ENCODE data around the gene SMIM12. TPM values are rescaled to one million over a fixed set of nuclear protein-coding genes. Genes with fewer than 3 reads are reported as not detected.

The SMIM12 gene
- total and polyA plus RNA-seq, 7 donors: 18.0 to 63.1 (median 25.3) TPM

DNA sequence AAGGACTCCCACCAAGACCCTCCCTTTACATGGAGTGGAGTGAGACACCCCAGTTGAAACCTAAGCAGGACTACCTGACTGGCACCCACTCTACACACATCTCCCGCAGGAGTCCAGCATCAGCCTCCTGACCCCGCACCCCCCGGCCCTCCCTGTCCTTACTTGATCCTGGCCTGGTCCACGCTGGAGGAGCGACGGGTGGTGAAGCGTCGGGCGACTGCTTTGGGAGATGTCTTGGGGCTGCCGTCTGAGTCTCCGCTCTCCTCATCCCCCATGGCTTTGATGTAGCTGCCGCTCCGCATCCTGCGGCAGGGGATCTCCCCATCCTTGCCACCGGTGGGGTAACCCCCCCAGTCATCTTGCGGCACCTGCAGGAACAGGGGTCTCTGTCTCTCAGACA is 40.4 kb upstream of the SMIM12 start:
- 93 to 95% methylated on average over 16 of the region's 16 CpGs for WGBS, 2 donors
- Histone ChIP-seq H3K4me1 (no peaks in the 10 kb centered on the region), H3K9me3 (no peaks in the 10 kb centered on the region), H3K36me3 (no peaks in the 10 kb centered on the region), H3K27ac (no peak overlapping the region), H3K27me3 (no peaks in the 10 kb centered on the region), H3K4me3 (no peak overlapping the region)
- DNase-seq: no peak
- intact Hi-C loops (cut with DNase I): no loop called here
- TF ChIP-seq, protein P1, sequence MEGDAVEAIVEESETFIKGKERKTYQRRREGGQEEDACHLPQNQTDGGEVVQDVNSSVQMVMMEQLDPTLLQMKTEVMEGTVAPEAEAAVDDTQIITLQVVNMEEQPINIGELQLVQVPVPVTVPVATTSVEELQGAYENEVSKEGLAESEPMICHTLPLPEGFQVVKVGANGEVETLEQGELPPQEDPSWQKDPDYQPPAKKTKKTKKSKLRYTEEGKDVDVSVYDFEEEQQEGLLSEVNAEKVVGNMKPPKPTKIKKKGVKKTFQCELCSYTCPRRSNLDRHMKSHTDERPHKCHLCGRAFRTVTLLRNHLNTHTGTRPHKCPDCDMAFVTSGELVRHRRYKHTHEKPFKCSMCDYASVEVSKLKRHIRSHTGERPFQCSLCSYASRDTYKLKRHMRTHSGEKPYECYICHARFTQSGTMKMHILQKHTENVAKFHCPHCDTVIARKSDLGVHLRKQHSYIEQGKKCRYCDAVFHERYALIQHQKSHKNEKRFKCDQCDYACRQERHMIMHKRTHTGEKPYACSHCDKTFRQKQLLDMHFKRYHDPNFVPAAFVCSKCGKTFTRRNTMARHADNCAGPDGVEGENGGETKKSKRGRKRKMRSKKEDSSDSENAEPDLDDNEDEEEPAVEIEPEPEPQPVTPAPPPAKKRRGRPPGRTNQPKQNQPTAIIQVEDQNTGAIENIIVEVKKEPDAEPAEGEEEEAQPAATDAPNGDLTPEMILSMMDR (IDR thresholded peaks at IDR 0.05): no peak
- TF ChIP-seq POLR2AphosphoS5 (IDR thresholded peaks at IDR 0.05) (no peak), EP300 (IDR thresholded peaks at IDR 0.05) (no peak)

DNA sequence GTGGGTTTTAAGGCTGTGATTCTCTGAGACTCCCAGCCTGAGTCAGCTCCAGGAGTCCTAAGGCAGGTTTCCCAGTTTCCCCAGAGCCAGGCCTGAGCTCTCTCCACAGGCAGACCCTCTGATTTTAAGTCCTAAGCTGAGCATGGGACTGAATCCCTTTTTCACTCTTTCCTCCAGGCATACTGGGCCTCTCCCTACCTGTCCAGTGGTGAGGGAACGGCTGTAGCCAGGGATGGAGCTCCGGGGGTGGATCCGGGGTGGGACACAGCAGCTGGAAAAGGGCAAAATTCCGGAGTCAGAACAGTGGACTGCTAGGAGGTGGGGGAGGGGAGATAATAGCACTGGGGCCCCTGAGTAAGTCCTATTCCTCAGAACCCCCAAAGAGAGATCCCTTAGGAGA is 39.9 kb upstream of the SMIM12 start:
- TF ChIP-seq POLR2A (IDR thresholded peaks at IDR 0.05): no peak
- WGBS, 2 donors: 83 to 90% methylated on average over 4 of the region's 4 CpGs
- intact Hi-C loops (cut with DNase I): no loop called here

DNA sequence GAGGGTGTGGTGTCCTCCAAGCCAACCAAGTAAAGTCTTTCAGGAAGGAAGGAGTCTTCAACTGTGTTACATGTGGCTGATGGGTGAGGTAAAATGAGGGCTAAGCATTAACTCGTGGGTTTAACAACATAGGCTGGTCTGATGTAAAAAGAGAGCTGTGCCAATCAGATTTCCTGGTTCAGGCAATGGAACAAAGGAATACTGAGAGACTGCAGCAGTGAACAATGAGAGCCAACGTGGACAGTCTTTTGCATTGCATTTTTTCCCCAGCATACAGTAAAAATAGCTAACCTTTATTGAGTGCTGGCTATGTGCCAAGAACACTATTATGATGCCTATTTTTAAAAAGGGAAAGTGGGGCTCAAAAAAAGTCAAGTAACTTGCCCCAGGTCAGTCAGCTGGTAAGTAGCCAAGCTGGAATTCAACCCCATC is 38.8 kb upstream of the SMIM12 start:
- H3K4me1 ChIP-seq: no peaks in the 10 kb centered on the region
- H3K9me3 ChIP-seq: no peaks in the 10 kb centered on the region
- H3K4me3 ChIP-seq: no peak overlapping the region
- no peaks in the 10 kb centered on the region for H3K27me3 ChIP-seq
- intact Hi-C loops (cut with DNase I): no loop called here
- TF ChIP-seq EP300 (IDR thresholded peaks at IDR 0.05): no peak
- TF ChIP-seq, protein P1 (IDR thresholded peaks at IDR 0.05): no peak
- TF ChIP-seq POLR2A (IDR thresholded peaks at IDR 0.05): no peak
- TF ChIP-seq POLR2AphosphoS5 (IDR thresholded peaks at IDR 0.05): no peak
- no peak for DNase-seq
- WGBS, 2 donors: 8 to 21% methylated on average over 2 of the region's 2 CpGs
- no peak overlapping the region for H3K27ac ChIP-seq
- no peaks in the 10 kb centered on the region for H3K36me3 ChIP-seq

More for the DNA sequence above, 39.9 kb upstream of the SMIM12 start:
- no peak for DNase-seq
- Histone ChIP-seq H3K36me3 (no peaks in the 10 kb centered on the region), H3K4me1 (no peaks in the 10 kb centered on the region), H3K27ac (no peak overlapping the region), H3K27me3 (no peaks in the 10 kb centered on the region), H3K9me3 (no peaks in the 10 kb centered on the region), H3K4me3 (no peak overlapping the region)

DNA sequence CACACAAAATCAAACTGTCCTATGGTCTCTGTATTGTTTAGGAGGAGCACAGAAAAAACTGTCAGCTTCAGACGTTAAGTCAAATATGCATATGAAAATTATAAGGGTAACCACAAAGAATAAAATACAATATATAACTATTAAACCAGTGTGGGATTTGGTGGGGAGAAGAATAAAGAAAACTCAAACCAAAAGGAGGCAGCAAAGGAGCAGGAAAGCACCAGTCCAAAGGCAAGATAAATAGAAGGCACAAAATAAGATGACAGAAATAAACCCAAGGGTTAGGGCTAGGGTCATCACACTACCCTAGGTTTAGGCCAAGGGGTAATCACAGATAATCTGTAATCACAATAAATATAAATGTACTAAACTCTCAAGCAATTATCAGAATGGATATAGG is 37.1 kb upstream of the SMIM12 start:
- Histone ChIP-seq H3K4me3 (no peak overlapping the region), H3K9me3 (peaks cover 0 to 6% (median 2%) of the 10 kb centered on the region in 4 donors), H3K36me3 (no peaks in the 10 kb centered on the region), H3K27ac (no peak overlapping the region), H3K27me3 (no peaks in the 10 kb centered on the region), H3K4me1 (no peaks in the 10 kb centered on the region)
- 50 to 74% methylated on average over 1 of the region's 1 CpG for WGBS, 2 donors
- TF ChIP-seq EP300 (IDR thresholded peaks at IDR 0.05) (no peak), POLR2A (IDR thresholded peaks at IDR 0.05) (no peak), POLR2AphosphoS5 (IDR thresholded peaks at IDR 0.05) (no peak)
- TF ChIP-seq, protein P1 (IDR thresholded peaks at IDR 0.05): no peak
- DNase-seq: no peak
- intact Hi-C loops (cut with DNase I): no loop called here

DNA sequence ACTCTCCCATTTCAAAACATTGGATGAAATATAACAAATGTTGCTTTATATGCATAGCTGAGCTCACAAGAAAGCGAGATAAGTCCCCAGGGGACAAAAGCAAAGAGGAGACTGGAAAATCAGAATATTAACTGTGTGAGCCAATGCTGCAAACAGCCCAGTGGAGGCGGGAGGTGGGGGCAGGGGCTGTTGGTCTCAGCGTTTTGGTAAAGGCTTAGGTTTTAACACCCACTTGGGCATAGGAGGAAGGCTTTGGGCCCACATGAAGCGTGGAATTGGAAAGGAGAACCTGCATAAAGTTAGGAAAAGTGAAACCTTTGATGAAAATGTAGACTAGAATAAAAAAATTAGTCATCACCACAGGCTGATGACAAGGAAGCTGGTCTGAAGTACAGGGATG is 30.2 kb upstream of the SMIM12 start:
- Histone ChIP-seq H3K36me3 (no peaks in the 10 kb centered on the region), H3K27me3 (peaks cover 15 to 19% (median 19%) of the 10 kb centered on the region in 3 donors), H3K9me3 (peaks cover 0 to 9% (median 3%) of the 10 kb centered on the region in 4 donors), H3K27ac (no peak overlapping the region), H3K4me1 (peaks cover 0 to 12% (median 10%) of the 10 kb centered on the region in 4 donors), H3K4me3 (no peak overlapping the region)
- TF ChIP-seq POLR2AphosphoS5 (IDR thresholded peaks at IDR 0.05) (no peak), EP300 (IDR thresholded peaks at IDR 0.05) (no peak), POLR2A (IDR thresholded peaks at IDR 0.05) (no peak)
- TF ChIP-seq, protein P1 (IDR thresholded peaks at IDR 0.05): no peak
- WGBS, 2 donors: 67 to 71% methylated on average over 4 of the region's 4 CpGs
- intact Hi-C loops (cut with DNase I): no loop called here
- DNase-seq: no peak
